ENCODE data around the gene XPO1. TPM values are rescaled to one million over a fixed set of nuclear protein-coding genes. Genes with fewer than 3 reads are reported as not detected.

XPO1 gene
- total and polyA plus RNA-seq, 2 of the 4 experiments (the other 2 are of a cell fraction), result 78.5 to 104 TPM

GRCh38 chr2:61461404-61461803, 76.8 kb downstream of the XPO1 start:
- peaks cover 10% of the 10 kb centered on the region; the same call in 1 of the 2 replicates for H3K9me1 ChIP-seq (ENCODE audit: insufficient read depth, low read length)
- no peaks in the 10 kb centered on the region for H3K27me3 ChIP-seq (ENCODE audit: control insufficient read depth, insufficient read depth, low read length)
- H3K14ac ChIP-seq (replicated peaks; ENCODE audit: low read depth, low read length), result no peak overlapping the region
- no peak overlapping the region for H3K9ac ChIP-seq (ENCODE audit: low read depth, low read length)
- no peak overlapping the region for H4K8ac ChIP-seq (ENCODE audit: low read depth in 2 of 2, low read length in 2 of 2)
- intact Hi-C loops (cut with micrococcal nuclease), result no loop called here
- no peak overlapping the region for H2BK5ac ChIP-seq (ENCODE audit: low read depth, low read length, poor library complexity, severe bottlenecking)
- H3K36me3 ChIP-seq (ENCODE audit: control insufficient read depth, insufficient read depth, low read length), result no peaks in the 10 kb centered on the region; the same call in 1 of the 2 replicates
- H3K4me3 ChIP-seq (ENCODE audit: insufficient read depth, low read depth, low read length), result no peak overlapping the region
- H3K79me1 ChIP-seq (ENCODE audit: low read depth in 1 of 2, low read length in 2 of 2), result peaks cover 12 to 64% of the 10 kb centered on the region in 2 experiments; a peak in 3 of 4 replicates
- DNase-seq (no peak), ATAC-seq (ENCODE audit: low read depth) (no peak)
- no peak overlapping the region for H3K23ac ChIP-seq (ENCODE audit: low read depth, low read length)
- H2BK120ac ChIP-seq (ENCODE audit: low read depth, low read length), result no peak overlapping the region
- no peak overlapping the region for H2BK15ac ChIP-seq (ENCODE audit: low read depth, low read length)
- H2AK5ac ChIP-seq (ENCODE audit: low read depth, low read length), result no peak overlapping the region
- peaks cover 3% of the 10 kb centered on the region; the same call in 1 of the 2 replicates for H3K4me1 ChIP-seq (ENCODE audit: control insufficient read depth, insufficient read depth, low read length)
- H2AK9ac ChIP-seq (replicated peaks; ENCODE audit: low read depth, low read length, poor library complexity), result no peak overlapping the region
- no peak overlapping the region for H2BK20ac ChIP-seq (ENCODE audit: low read depth, low read length)
- ChIA-PET CTCF (no interaction called here), POLR2A (ENCODE audit: unreplicated experiment) (no interaction called here)
- no peak overlapping the region for H4K91ac ChIP-seq (ENCODE audit: insufficient read depth, low read depth, low read length)
- no peaks in the 10 kb centered on the region for H3K9me3 ChIP-seq (ENCODE audit: control insufficient read depth, insufficient read depth, low read length)
- no peak overlapping the region for H3K56ac ChIP-seq (ENCODE audit: extremely low read depth, insufficient read depth, low read length)
- no peak for TF ChIP-seq RFX5 (IDR thresholded peaks at IDR 0.05; ENCODE audit: low read depth, low read length)
- no peak for TF ChIP-seq FOS (IDR thresholded peaks at IDR 0.05; ENCODE audit: low read depth, low read length)
- TF ChIP-seq MAZ (IDR thresholded peaks at IDR 0.05; ENCODE audit: borderline replicate concordance, low read depth, low read length), result no peak
- no peak for TF ChIP-seq CHD1 (IDR thresholded peaks at IDR 0.05; ENCODE audit: low read depth, low read length)
- TF ChIP-seq RAD21 (IDR thresholded peaks at IDR 0.05; ENCODE audit: low read length), result no peak
- no peak for TF ChIP-seq NFE2L2 (IDR thresholded peaks at IDR 0.05; ENCODE audit: low read depth, low read length)
- no peak for TF ChIP-seq ELK1 (IDR thresholded peaks at IDR 0.05; ENCODE audit: borderline replicate concordance, low read depth, low read length)
- TF ChIP-seq BHLHE40 (IDR thresholded peaks at IDR 0.05; ENCODE audit: low read depth, low read length), result no peak
- no peak for TF ChIP-seq RCOR1 (IDR thresholded peaks at IDR 0.05; ENCODE audit: insufficient replicate concordance, low read length)
- no peak for TF ChIP-seq MXI1 (IDR thresholded peaks at IDR 0.05; ENCODE audit: borderline replicate concordance, low read depth, low read length)
- no peak for TF ChIP-seq CTCF (conservative IDR thresholded peaks at IDR 0.05; ENCODE audit: low read depth, low read length)
- no CpG with 5 or more reads among the region's 2 CpGs for WGBS, 2 experiments (ENCODE audit: extremely low coverage in 2 of 2, insufficient read length in 1 of 2)
- H3K27ac ChIP-seq (ENCODE audit: insufficient read depth, low read length), result no peak overlapping the region
- BruUV-seq (replicated peaks), result no TSS peak
- H4K5ac ChIP-seq (ENCODE audit: low read depth, low read length), result no peak overlapping the region
- in situ Hi-C loops (cut with MboI; ENCODE audit: low sequenced_read_pairs), result no loop called here
- no peak overlapping the region for H3K4me2 ChIP-seq (ENCODE audit: low read depth, low read length)
- H4K20me1 ChIP-seq (ENCODE audit: insufficient read depth, low read length), result peaks cover 68% of the 10 kb centered on the region
- no peak overlapping the region for H3K18ac ChIP-seq (ENCODE audit: low read depth, low read length)
- no peak overlapping the region for H3K4ac ChIP-seq (ENCODE audit: low read depth, low read length)
- H2AFZ ChIP-seq (replicated peaks; ENCODE audit: low read length, poor library complexity), result no peak overlapping the region
- dilution Hi-C loops (cut with HindIII; ENCODE audit: low sequenced_read_pairs, unreplicated experiment), result no loop called here
